ENCODE data around the gene RPH3AL.
A peak's percentile ranks its signal among the peaks of the same experiment; 100 is the strongest.

DNA sequence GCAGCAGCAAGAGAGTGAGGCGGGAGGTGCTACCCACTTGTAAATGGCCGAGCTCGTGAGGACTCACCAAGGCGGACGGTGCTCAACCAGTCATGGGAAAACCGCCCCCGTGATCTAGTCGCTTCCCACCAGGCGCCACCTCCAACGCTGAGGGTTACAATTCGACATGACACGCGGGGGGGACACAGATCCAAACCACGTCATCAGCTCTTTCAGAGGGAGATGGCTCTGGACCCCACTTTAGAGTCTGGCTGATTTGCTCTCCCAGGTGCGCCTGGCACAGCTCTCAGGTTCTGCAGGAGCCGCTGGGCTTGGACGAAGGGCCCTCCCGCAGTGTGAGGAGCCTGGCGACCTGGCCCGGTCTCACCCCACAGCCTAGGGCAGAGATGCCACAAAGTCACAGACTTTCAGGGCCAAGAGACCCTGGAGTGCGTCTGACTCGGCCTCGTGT is 150.1 kb downstream of the RPH3AL start:
- no peak for TF ChIP-seq POLR2A (IDR thresholded peaks at IDR 0.05)
- TF ChIP-seq, protein P1, sequence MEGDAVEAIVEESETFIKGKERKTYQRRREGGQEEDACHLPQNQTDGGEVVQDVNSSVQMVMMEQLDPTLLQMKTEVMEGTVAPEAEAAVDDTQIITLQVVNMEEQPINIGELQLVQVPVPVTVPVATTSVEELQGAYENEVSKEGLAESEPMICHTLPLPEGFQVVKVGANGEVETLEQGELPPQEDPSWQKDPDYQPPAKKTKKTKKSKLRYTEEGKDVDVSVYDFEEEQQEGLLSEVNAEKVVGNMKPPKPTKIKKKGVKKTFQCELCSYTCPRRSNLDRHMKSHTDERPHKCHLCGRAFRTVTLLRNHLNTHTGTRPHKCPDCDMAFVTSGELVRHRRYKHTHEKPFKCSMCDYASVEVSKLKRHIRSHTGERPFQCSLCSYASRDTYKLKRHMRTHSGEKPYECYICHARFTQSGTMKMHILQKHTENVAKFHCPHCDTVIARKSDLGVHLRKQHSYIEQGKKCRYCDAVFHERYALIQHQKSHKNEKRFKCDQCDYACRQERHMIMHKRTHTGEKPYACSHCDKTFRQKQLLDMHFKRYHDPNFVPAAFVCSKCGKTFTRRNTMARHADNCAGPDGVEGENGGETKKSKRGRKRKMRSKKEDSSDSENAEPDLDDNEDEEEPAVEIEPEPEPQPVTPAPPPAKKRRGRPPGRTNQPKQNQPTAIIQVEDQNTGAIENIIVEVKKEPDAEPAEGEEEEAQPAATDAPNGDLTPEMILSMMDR (IDR thresholded peaks at IDR 0.05): peak in 1 of 6 experiments; percentile 4

Data from Peyer's patch (tissue), 4 donors.